Astrocyte of the cerebellum (primary cell): ENCODE measurements around the gene ZSWIM6.

ENCODE experiments used
- DNase-seq: peaks from one replicate; pipeline ENCODE4 v3.0.0-alpha.2; 2011; ENCODE audit warnings: low read depth
- H3K4me3 ChIP-seq: 2 replicates; pipeline ENCODE4 v1.5.1; 2011; ENCODE audit warnings: mild to moderate bottlenecking, low read depth, low read length, moderate library complexity
- in situ Hi-C: cut with HindIII; loops from 2 replicates; pipeline ENCODE4 v1.10.0; 2017; ENCODE audit warnings: low sequenced_read_pairs
- TF ChIP-seq, protein P1 (sequence below): IDR thresholded peaks from 2 replicates; pipeline ENCODE4 v1.5.1; 2012; ENCODE audit warnings: low read length, low read depth, moderate library complexity, mild to moderate bottlenecking; ENCODE audit errors: missing control alignments

Gene ZSWIM6

DNA sequence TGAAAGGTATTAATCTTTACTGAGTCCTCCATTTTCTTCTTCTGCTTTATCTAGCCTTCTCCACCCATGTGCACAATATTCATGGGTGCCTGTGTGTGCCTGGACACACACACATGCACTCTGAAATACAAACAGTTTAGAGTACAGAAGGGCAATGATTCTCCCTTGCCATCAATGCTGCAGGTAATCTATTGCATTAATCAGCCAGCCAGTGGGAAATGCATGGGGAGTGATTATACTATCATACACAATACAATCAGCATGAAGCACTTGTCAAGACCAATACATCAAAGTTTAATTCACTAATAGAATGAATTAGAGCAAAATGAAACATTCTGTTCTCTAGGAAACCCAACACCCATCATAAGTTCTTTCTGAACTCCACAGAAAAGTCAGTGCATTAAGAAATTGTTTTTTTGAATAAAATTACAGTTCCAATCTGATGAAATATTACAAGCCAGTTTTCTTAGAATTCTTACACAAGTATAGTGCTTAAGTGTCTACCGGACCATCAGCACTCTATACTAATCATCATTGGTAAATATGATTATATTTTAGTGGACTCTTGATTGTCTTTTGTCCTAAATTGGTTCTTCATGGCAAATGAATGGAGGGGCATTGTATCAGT, 172.2 kb downstream of the ZSWIM6 start:
- in situ Hi-C loops = no loop called here

DNA sequence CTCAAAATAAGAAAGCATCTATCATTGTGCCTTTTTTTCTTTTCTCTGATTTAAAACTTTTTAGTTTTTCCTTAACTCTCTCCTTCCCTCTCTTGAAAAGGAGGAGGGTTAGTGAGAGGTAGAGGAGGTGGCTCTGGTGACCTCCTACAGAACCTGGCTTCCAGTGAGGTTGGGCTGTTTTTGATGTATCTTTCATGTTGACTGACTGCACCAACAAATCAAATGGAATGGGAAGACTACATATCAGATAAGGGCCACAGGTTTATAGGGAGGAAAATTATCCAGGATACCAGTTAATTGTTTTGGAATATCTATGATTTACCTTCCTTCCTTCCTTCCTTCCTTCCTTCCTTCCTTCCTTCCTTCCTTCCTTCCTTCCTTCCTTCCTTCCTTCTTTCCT, 173.2 kb downstream of the ZSWIM6 start:
- no peak overlapping the region for H3K4me3 ChIP-seq
- DNase-seq = no peak
- TF ChIP-seq, protein P1, sequence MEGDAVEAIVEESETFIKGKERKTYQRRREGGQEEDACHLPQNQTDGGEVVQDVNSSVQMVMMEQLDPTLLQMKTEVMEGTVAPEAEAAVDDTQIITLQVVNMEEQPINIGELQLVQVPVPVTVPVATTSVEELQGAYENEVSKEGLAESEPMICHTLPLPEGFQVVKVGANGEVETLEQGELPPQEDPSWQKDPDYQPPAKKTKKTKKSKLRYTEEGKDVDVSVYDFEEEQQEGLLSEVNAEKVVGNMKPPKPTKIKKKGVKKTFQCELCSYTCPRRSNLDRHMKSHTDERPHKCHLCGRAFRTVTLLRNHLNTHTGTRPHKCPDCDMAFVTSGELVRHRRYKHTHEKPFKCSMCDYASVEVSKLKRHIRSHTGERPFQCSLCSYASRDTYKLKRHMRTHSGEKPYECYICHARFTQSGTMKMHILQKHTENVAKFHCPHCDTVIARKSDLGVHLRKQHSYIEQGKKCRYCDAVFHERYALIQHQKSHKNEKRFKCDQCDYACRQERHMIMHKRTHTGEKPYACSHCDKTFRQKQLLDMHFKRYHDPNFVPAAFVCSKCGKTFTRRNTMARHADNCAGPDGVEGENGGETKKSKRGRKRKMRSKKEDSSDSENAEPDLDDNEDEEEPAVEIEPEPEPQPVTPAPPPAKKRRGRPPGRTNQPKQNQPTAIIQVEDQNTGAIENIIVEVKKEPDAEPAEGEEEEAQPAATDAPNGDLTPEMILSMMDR = no peak
- in situ Hi-C loops = no loop called here

More for the DNA sequence above, 172.2 kb downstream of the ZSWIM6 start:
- no peak overlapping the region for H3K4me3 ChIP-seq
- TF ChIP-seq, protein P1 = no peak
- no peak for DNase-seq

DNA sequence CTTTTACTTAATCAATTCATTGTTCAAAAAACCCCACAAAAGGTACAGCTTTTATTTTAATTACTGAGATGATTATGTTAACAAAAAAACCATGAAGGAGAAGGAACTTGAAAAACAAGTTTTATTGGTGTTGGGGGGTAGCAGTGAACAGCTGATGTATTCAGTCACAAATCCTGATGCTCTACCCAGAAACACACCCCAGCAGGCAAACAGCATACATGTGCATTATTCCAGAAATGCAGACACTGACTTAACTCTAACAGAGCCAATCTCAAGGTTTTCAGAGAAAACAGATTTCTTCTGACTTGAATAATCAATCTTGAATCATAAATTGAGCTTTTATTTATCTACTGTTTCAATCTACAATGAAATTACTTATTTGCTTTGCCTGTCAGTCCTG, 175.2 kb downstream of the ZSWIM6 start:
- in situ Hi-C loops = no loop called here
- no peak overlapping the region for H3K4me3 ChIP-seq
- TF ChIP-seq, protein P1 = no peak
- no peak for DNase-seq

DNA sequence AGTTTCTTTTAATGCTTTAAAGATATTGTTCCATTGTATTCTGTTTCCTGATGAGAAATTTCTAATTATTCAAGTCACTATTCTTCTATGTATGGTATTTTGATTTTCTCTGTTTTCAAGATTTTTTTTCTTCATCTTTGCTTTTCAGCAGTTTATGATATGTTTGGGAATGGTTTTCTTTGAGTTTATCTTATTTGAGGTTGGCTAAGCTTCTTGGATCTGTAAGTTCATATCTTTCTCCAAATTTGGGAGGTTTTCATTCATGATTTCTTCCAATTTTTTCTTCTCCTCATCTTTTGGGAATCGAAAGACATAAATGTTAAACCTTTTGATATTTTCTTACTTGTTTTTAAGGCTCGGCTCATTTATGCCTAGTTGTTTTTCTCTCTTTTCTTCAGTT, 184.9 kb downstream of the ZSWIM6 start:
- DNase-seq = no peak
- H3K4me3 ChIP-seq = no peak overlapping the region
- in situ Hi-C loops = no loop called here
- TF ChIP-seq, protein P1 = no peak

DNA sequence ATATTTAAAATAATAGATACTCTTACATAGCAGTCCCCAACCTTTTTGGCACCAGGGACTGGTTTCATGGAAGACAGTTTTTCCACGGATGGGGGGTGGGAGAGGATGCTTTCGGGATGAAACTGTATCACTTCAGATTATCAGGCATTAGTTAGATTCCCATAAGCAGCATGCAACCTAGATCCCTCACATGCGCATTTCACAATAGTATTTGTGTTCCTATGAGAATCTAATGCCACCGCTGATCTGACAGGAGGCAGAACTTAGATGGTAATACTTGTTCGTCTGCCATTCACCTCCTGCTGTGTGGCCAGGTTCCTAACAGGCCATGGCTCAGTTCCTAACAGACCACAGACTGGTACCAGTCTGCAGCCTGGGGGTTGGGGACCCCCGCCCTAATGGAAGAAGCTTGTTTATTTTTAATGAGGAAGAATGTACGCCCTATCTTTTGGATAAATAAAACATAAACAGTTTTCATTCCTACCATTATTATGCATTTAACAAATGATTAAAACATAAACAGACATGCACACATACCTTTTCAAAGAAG, 187.7 kb downstream of the ZSWIM6 start:
- no peak overlapping the region for H3K4me3 ChIP-seq
- no peak for DNase-seq
- TF ChIP-seq, protein P1 = no peak
- in situ Hi-C loops = no loop called here

DNA sequence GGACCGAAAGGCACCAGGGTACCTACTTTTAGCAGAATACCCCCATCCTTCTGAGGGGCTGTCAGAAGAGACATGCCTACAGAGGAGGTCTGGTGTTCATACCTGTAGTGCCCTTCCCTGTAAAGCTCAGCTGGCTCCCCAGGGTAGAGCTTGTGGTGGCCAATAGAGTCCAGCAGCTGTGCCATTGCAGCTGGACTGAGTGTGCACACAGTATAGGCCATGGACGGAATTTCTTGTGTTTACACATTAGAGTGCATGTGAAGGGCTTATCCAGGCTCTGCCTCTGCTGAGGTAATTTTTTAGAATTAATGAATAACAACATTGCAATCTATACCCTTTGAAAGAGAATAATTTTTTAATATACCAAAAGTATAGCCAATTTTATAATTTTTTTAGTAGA, 191.0 kb downstream of the ZSWIM6 start:
- H3K4me3 ChIP-seq = no peak overlapping the region
- in situ Hi-C loops = no loop called here
- TF ChIP-seq, protein P1 = no peak
- no peak for DNase-seq

DNA sequence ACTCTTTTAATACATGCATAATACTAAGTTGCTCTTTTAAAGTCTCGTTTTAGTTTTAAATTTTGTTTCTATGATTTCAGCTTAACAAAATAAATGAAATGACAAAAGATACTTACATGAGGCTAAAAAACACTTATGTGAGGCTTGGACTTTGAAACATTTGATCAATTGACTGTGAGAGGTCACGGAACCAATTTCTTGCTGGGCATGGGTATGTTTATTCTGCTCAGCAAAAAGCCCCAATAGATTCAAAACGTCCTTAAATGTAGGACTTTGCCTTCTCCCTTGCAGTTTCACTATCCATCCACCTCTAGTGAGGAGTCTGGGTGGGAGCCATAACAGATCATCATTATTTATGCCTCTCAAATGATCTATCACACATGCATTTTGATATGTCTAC, 191.9 kb downstream of the ZSWIM6 start:
- H3K4me3 ChIP-seq = no peak overlapping the region
- DNase-seq = no peak
- TF ChIP-seq, protein P1 = no peak
- in situ Hi-C loops = no loop called here
